ENCODE results near the gene TOMM22.

The TOMM22 gene

DNA sequence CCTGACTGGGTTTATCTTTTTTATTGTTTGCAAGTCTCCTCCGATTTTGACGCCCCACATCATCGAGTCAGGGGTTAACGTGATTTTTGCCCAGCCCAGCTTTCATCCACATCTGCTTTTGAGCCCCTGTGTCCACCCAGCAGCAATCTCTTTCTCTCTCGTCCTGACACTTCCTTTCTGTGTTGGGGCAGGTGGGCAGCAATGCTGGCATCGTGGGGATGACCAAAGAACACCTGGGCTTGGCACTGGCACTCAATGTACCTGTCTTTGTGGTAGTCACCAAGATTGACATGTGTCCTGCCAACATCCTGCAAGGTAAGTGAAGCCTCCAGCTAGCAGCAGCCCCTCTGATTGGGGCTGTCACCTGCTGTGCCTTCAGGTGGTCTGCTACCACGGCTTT, 39.8 kb downstream of the TOMM22 start (continued):
- no peak for TF ChIP-seq TCF4 (CRISPR knock-in tag; IDR thresholded peaks at IDR 0.05; ENCODE audit: borderline replicate concordance)
- no peak for TF ChIP-seq SNAI2 (CRISPR knock-in tag; IDR thresholded peaks at IDR 0.05)
- TF ChIP-seq CSRNP3 (CRISPR knock-in tag; IDR thresholded peaks at IDR 0.05): no peak
- TF ChIP-seq ZNF70 (CRISPR knock-in tag; IDR thresholded peaks at IDR 0.05): no peak

- TF ChIP-seq, protein P1, sequence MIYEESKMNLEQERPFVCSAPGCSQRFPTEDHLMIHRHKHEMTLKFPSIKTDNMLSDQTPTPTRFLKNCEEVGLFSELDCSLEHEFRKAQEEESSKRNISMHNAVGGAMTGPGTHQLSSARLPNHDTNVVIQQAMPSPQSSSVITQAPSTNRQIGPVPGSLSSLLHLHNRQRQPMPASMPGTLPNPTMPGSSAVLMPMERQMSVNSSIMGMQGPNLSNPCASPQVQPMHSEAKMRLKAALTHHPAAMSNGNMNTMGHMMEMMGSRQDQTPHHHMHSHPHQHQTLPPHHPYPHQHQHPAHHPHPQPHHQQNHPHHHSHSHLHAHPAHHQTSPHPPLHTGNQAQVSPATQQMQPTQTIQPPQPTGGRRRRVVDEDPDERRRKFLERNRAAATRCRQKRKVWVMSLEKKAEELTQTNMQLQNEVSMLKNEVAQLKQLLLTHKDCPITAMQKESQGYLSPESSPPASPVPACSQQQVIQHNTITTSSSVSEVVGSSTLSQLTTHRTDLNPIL (CRISPR knock-in tag; IDR thresholded peaks at IDR 0.05; ENCODE audit: low read depth): no peak
- no peak for ATAC-seq
Observed at GRCh38 chr22:38724176-38724575, 42.4 kb downstream of the TOMM22 start.

DNA sequence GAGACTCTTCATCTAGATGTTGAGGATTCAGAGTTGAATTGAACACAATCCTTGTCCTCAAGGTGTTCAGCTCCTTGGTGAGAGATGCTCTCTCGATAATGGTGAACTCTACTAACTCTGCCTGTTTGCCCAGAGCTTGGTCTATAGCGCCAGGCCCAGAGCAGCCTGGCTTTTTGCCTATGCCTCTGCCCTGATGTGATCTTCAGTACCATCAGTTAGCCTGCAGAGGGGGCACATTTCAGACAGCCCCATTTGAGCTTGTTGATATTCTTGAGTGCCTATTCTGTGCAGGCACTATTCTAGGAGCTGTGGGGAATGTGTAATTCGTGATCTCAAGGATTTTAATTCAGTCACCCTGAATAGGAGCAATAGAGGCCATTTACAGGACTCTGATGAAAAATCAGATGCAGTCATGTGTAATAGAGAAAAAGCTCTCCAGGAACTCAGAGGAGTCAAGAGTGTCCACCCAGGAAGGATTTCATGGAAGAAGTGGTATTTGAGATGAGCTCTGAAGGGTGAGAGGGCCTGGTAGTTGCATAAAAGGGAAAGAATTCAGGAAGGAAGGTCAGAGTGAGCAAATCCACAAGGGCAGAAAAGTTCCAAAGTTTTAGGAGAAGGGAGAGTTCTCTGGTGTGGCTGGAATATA, 43.3 kb downstream of the TOMM22 start:
- peak; percentile 77 for ATAC-seq
- no peak for TF ChIP-seq OSR1 (CRISPR knock-in tag; IDR thresholded peaks at IDR 0.05)
- TF ChIP-seq ZNF70 (CRISPR knock-in tag; IDR thresholded peaks at IDR 0.05): no peak
- TF ChIP-seq CSDC2 (CRISPR knock-in tag; IDR thresholded peaks at IDR 0.05): no peak
- TF ChIP-seq RARB (CRISPR knock-in tag; IDR thresholded peaks at IDR 0.05): no peak
- TF ChIP-seq PPARA (CRISPR knock-in tag; IDR thresholded peaks at IDR 0.05; ENCODE audit: borderline replicate concordance): no peak
- no peak for TF ChIP-seq TCF4 (CRISPR knock-in tag; IDR thresholded peaks at IDR 0.05; ENCODE audit: borderline replicate concordance)
- no peak for TF ChIP-seq CSRNP3 (CRISPR knock-in tag; IDR thresholded peaks at IDR 0.05)
- TF ChIP-seq ZFP3 (CRISPR knock-in tag; IDR thresholded peaks at IDR 0.05): no peak
- TF ChIP-seq, protein P2, sequence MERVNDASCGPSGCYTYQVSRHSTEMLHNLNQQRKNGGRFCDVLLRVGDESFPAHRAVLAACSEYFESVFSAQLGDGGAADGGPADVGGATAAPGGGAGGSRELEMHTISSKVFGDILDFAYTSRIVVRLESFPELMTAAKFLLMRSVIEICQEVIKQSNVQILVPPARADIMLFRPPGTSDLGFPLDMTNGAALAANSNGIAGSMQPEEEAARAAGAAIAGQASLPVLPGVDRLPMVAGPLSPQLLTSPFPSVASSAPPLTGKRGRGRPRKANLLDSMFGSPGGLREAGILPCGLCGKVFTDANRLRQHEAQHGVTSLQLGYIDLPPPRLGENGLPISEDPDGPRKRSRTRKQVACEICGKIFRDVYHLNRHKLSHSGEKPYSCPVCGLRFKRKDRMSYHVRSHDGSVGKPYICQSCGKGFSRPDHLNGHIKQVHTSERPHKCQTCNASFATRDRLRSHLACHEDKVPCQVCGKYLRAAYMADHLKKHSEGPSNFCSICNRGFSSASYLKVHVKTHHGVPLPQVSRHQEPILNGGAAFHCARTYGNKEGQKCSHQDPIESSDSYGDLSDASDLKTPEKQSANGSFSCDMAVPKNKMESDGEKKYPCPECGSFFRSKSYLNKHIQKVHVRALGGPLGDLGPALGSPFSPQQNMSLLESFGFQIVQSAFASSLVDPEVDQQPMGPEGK (CRISPR knock-in tag; IDR thresholded peaks at IDR 0.05; ENCODE audit: borderline replicate concordance): no peak

DNA sequence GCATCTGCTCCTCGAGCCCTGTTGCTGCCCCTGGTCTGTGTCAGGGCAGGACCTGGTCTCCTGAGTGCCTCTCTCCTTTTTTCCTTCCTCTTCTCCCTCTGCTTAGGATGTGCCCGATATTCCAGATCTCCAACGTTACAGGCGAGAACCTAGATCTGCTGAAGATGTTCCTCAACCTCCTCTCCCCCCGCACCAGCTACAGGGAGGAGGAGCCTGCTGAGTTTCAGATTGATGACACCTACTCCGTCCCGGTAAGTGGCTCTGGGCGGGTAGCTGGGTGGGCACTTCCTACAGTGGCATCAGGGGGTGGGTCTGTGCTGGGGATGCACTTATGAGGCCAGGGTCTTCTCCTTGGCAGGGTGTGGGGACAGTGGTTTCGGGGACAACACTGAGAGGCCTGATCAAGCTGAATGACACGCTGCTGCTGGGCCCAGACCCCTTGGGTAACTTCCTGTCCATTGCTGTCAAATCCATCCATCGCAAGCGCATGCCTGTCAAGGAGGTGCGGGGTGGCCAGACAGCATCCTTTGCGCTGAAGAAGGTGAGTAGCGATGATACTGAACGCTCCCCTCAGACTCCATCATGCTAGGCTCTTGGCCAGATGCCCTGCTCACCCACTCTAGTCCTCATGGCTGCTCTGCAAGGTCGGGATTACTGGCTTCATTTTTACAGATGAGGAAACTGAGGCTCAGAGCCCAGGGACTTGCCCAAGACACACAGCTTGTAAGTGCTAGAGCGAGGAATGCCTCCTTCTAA, 44.3 kb downstream of the TOMM22 start:
- ATAC-seq: no peak
- TF ChIP-seq ZC3H10 (CRISPR knock-in tag; IDR thresholded peaks at IDR 0.05) (no peak), GLIS3 (CRISPR knock-in tag; IDR thresholded peaks at IDR 0.05) (no peak), RARB (CRISPR knock-in tag; IDR thresholded peaks at IDR 0.05) (no peak), ARNTL (CRISPR knock-in tag; IDR thresholded peaks at IDR 0.05; ENCODE audit: borderline replicate concordance, low read depth) (no peak), TCF4 (CRISPR knock-in tag; IDR thresholded peaks at IDR 0.05; ENCODE audit: borderline replicate concordance) (no peak), OSR1 (CRISPR knock-in tag; IDR thresholded peaks at IDR 0.05) (no peak), CSDC2 (CRISPR knock-in tag; IDR thresholded peaks at IDR 0.05) (no peak), SNAI2 (CRISPR knock-in tag; IDR thresholded peaks at IDR 0.05) (no peak)
- TF ChIP-seq, protein P3, sequence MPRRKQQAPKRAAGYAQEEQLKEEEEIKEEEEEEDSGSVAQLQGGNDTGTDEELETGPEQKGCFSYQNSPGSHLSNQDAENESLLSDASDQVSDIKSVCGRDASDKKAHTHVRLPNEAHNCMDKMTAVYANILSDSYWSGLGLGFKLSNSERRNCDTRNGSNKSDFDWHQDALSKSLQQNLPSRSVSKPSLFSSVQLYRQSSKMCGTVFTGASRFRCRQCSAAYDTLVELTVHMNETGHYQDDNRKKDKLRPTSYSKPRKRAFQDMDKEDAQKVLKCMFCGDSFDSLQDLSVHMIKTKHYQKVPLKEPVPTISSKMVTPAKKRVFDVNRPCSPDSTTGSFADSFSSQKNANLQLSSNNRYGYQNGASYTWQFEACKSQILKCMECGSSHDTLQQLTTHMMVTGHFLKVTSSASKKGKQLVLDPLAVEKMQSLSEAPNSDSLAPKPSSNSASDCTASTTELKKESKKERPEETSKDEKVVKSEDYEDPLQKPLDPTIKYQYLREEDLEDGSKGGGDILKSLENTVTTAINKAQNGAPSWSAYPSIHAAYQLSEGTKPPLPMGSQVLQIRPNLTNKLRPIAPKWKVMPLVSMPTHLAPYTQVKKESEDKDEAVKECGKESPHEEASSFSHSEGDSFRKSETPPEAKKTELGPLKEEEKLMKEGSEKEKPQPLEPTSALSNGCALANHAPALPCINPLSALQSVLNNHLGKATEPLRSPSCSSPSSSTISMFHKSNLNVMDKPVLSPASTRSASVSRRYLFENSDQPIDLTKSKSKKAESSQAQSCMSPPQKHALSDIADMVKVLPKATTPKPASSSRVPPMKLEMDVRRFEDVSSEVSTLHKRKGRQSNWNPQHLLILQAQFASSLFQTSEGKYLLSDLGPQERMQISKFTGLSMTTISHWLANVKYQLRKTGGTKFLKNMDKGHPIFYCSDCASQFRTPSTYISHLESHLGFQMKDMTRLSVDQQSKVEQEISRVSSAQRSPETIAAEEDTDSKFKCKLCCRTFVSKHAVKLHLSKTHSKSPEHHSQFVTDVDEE (CRISPR knock-in tag; IDR thresholded peaks at IDR 0.05): no peak
- TF ChIP-seq, protein P1 (CRISPR knock-in tag; IDR thresholded peaks at IDR 0.05; ENCODE audit: low read depth): no peak

Measured in SK-N-SH treated with all-trans-retinoic acid at 6 μM for 48 hours (cell line).